IPS DF 6.9 (cell line): ENCODE results near the gene AMIGO2.

Experiments
- DNase-seq: peaks from one replicate; pipeline ENCODE4 v3.0.0-alpha.2; 2013; ENCODE audit warnings: low read depth, low spot score
- H3K27ac ChIP-seq: one replicate; pipeline ENCODE4 v1.5.1; 2013; ENCODE audit warnings: low read length, control low read depth
- H3K27me3 ChIP-seq: 2 replicates; pipeline ENCODE4 v1.6.1; 2013; ENCODE audit warnings: mild to moderate bottlenecking, low read length; ENCODE audit not compliant: control insufficient read depth, insufficient read depth
- H3K36me3 ChIP-seq: 2 replicates; pipeline ENCODE4 v1.6.1; 2013; ENCODE audit warnings: low read length; ENCODE audit not compliant: control insufficient read depth, insufficient read depth
- H3K4me1 ChIP-seq: 2 replicates; pipeline ENCODE4 v1.6.1; 2013; ENCODE audit warnings: low read length; ENCODE audit not compliant: control insufficient read depth, insufficient read depth
- H3K4me3 ChIP-seq: 2 replicates; pipeline ENCODE4 v1.5.1; 2013; ENCODE audit warnings: mild to moderate bottlenecking, low read length
- H3K9me3 ChIP-seq: 2 replicates; pipeline ENCODE4 v1.6.1; 2013; ENCODE audit warnings: low read length, inconsistent platforms; ENCODE audit not compliant: control insufficient read depth, insufficient read depth
- WGBS: extraction: QIAGEN DNeasy Blood & Tissue Kit; methylation state at CpG from one replicate; pipeline ENCODE4 v1.1.7; 2013; ENCODE audit warnings: mixed read lengths, missing lambda C conversion rate; ENCODE audit not compliant: insufficient read length, insufficient coverage; 5-methylcytosine and 5-hydroxymethylcytosine counted together

AMIGO2 gene

GRCh38 chr12:47111854-47112253 lies 32.1 kb upstream of the AMIGO2 start:
- no peaks in the 10 kb centered on the region for H3K36me3 ChIP-seq
- DNase-seq = no peak
- no peaks in the 10 kb centered on the region for H3K9me3 ChIP-seq
- H3K27ac ChIP-seq = no peak overlapping the region
- no CpG with 5 or more reads among the region's 6 CpGs for WGBS
- H3K27me3 ChIP-seq = no peaks in the 10 kb centered on the region
- no peak overlapping the region for H3K4me3 ChIP-seq
- H3K4me1 ChIP-seq = no peaks in the 10 kb centered on the region; the same call in 1 of the 2 replicates

GRCh38 chr12:47111392-47111778 lies 31.6 kb upstream of the AMIGO2 start:
- H3K4me1 ChIP-seq = no peaks in the 10 kb centered on the region; the same call in 1 of the 2 replicates
- H3K9me3 ChIP-seq = no peaks in the 10 kb centered on the region
- 100% methylated on average over 2 of the region's 2 CpGs for WGBS
- H3K36me3 ChIP-seq = no peaks in the 10 kb centered on the region
- no peak overlapping the region for H3K4me3 ChIP-seq
- no peaks in the 10 kb centered on the region for H3K27me3 ChIP-seq
- H3K27ac ChIP-seq = no peak overlapping the region
- no peak for DNase-seq

DNA sequence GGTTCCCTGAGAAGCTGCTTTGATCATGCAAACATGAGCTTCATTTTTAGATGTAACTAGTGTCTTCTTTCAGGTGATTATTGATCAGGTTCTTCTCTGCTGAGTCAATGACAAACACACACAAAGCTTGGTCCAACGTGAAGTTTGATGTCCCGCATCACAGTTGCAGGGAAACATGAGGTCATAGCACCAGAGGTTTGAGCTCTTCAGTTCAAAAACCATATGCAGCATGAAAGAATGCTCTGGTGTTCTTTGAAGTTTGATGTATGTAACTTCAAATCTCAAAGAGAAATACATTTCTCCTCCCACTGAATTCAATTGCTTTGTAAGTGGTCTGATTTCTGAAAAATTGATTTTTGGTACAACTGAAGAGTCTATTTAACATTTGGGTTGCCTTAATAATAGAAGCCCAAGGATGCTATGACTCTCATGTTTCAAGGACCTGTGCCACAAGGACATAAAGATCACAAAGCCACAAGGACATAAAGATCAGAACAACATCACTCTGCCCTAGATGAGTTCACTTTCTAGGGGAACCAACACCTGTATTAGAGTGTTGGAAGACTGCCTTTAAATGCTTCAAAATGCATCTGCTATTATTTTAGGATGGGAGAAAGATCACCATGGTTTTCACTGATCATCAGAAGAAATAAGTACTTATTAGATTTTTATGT lies 31.1 kb upstream of the AMIGO2 start:
- Histone ChIP-seq H3K4me1 (no peaks in the 10 kb centered on the region; the same call in 1 of the 2 replicates), H3K9me3 (no peaks in the 10 kb centered on the region), H3K36me3 (no peaks in the 10 kb centered on the region), H3K27me3 (no peaks in the 10 kb centered on the region), H3K4me3 (no peak overlapping the region), H3K27ac (no peak overlapping the region)
- no CpG with 5 or more reads among the region's 2 CpGs for WGBS
- no peak for DNase-seq

DNA sequence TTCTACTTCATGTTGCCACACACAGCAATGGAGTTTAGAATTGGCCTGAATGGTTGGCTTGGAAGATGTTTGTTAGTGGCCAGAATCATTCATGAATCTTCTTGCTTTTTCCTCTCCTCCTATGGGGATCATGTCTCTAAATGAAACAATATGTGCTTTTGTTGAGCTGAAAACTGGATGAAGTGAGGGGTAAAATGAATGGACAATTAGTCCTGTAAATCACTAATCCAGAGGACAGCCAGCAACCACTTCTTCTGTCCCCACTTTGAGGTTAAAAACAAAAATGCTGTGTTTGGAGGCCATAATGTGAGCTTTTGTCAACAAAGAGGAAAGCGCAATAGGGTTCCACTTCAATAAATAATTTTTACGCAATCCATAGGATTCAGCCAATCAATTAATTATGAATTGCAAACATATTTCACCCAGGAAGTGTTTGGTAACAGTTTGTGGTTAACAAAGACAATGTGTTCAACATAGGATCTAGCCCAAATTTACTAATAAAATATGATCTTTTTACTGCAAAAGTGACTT lies 30.3 kb upstream of the AMIGO2 start:
- Histone ChIP-seq H3K9me3 (no peaks in the 10 kb centered on the region), H3K36me3 (no peaks in the 10 kb centered on the region), H3K27ac (no peak overlapping the region), H3K4me3 (no peak overlapping the region), H3K27me3 (no peaks in the 10 kb centered on the region), H3K4me1 (no peaks in the 10 kb centered on the region; the same call in 1 of the 2 replicates)
- no peak for DNase-seq
- no CpG with 5 or more reads among the region's 2 CpGs for WGBS

- no peak for DNase-seq
- H3K27me3 ChIP-seq = no peaks in the 10 kb centered on the region
- no peak overlapping the region for H3K27ac ChIP-seq
- H3K9me3 ChIP-seq = no peaks in the 10 kb centered on the region
- H3K4me1 ChIP-seq = no peaks in the 10 kb centered on the region; the same call in 1 of the 2 replicates
- no peak overlapping the region for H3K4me3 ChIP-seq
- no peaks in the 10 kb centered on the region for H3K36me3 ChIP-seq
These were observed 28.2 kb upstream of the AMIGO2 start for GRCh38 chr12:47107926-47108325.

GRCh38 chr12:47107446-47107845 lies 27.7 kb upstream of the AMIGO2 start:
- DNase-seq = no peak
- Histone ChIP-seq H3K27ac (no peak overlapping the region), H3K27me3 (no peaks in the 10 kb centered on the region), H3K36me3 (no peaks in the 10 kb centered on the region), H3K4me3 (no peak overlapping the region), H3K4me1 (no peaks in the 10 kb centered on the region; the same call in 1 of the 2 replicates), H3K9me3 (no peaks in the 10 kb centered on the region)
- WGBS = no CpG with 5 or more reads among the region's 3 CpGs

DNA sequence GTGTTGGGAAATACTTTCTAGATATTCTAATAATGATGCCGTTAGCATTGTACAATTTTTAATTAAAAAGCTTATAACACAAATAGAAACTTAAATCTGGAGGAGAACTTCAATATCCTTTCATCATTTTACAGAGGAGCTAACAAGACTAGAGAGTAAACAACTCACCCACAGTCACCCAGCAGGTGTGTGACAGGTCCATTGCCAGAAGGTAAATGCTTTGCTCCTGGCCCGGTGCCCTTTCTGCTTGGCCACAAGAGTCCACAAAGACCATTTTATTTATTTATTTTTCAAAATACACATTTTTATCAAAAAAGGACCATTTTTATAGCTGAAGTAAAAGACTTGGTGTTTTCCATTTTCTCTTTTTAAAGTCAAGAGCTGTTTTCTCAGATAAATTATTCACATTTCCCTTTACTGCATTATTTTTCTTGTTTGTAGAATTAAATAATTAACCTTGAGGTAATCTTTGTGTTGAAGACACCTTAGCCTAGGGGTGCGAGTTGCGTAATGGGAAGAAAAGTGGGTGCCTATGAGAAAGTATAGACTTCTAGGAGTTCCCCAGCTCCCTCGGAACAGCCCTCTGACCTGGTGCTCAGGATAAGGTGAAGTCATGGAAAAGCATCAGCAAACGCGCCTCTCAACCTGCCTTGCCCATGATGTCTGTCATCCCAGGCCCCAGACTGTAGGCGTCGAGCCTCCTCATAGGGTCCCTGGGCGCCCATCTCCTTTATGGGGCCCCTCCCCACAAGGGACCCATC lies 26.3 kb upstream of the AMIGO2 start:
- WGBS = no CpG with 5 or more reads among the region's 10 CpGs
- H3K36me3 ChIP-seq = no peaks in the 10 kb centered on the region

DNA sequence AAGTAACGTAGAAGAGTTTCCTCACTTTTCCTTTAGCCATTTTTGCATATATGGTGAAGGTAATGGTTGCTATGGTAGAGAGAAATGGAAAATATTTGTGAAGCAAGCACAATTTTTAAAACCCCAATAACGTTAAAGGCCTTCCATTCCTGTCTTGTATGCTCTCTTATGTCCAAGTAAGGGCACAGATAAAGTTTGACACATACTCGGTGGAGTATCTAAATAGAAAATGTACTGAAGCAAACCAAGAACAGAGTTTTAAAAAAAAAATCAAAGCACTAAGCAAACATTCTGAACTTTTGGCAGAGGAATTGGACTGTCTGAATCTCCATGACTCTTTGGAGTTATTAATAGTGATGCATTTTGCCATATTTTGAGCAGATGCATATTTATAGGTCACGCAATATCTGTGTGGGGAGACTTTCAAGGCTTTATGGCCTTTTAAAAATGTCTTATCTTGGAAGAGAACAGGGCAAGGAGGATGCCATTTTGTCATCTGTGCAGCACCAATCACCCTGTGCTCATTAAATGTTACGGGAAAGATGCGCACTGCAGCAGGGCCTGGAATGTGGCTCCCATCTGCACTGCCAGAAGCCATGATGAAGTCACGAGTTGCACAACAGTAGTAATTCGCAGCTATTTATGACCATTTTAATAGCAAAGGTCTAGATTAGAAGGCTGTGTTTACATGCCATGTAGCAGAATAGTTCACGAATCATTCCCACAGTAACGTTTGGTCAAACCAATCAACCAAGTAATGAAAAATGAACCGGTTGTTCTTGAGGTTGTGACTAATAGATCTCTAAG lies 23.3 kb upstream of the AMIGO2 start:
- no peak overlapping the region for H3K27ac ChIP-seq
- no peak overlapping the region for H3K4me3 ChIP-seq
- no peak for DNase-seq
- no peaks in the 10 kb centered on the region for H3K36me3 ChIP-seq
- H3K27me3 ChIP-seq = no peaks in the 10 kb centered on the region
- no CpG with 5 or more reads among the region's 11 CpGs for WGBS
- no peaks in the 10 kb centered on the region; the same call in 1 of the 2 replicates for H3K4me1 ChIP-seq
- no peaks in the 10 kb centered on the region for H3K9me3 ChIP-seq

More for the DNA sequence above, 26.3 kb upstream of the AMIGO2 start:
- Histone ChIP-seq H3K4me1 (no peaks in the 10 kb centered on the region; the same call in 1 of the 2 replicates), H3K27ac (no peak overlapping the region), H3K4me3 (no peak overlapping the region), H3K9me3 (no peaks in the 10 kb centered on the region), H3K27me3 (no peaks in the 10 kb centered on the region)
- DNase-seq = no peak

DNA sequence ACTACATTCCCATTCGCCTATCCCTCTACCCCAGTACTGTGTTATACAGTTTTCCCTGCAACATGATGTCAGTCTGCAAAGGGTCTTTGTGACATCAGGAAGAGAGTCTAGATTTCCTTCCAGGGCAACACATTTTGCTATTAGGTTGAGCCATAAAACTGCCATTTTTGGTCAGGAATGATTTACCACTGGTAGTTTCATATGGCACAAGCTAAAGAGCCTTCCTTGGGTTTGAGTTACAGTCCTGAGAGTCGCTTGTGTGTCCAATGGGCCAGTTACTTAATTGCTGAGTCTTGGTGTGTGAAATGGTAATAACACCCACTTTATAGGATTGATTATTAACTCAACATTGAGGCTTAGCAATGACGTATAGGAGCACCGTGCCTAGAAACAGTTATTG lies 22.6 kb upstream of the AMIGO2 start:
- WGBS = no CpG with 5 or more reads among the region's 4 CpGs
- Histone ChIP-seq H3K4me1 (no peaks in the 10 kb centered on the region; the same call in 1 of the 2 replicates), H3K36me3 (no peaks in the 10 kb centered on the region), H3K27me3 (no peaks in the 10 kb centered on the region), H3K27ac (no peak overlapping the region), H3K4me3 (no peak overlapping the region), H3K9me3 (no peaks in the 10 kb centered on the region)
- DNase-seq = no peak

DNA sequence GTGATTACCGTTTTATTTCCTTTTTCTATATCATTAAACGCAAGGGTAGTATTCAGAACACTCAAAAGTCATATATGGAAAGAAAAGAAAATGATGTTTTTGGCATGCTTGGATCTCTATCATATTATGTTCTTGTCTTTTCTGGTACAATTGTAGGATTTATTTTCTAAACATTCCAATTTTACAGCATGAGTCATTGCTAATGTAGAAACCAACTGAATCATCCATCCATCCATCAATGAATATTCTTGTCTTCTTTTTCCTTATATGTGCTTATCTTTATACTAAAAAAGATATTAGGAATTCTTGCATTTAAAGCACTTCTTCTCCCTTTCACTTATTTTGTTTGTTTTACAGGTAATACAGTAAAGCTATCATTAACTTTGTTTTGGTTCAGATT lies 20.4 kb upstream of the AMIGO2 start:
- H3K9me3 ChIP-seq = no peaks in the 10 kb centered on the region
- H3K27me3 ChIP-seq = no peaks in the 10 kb centered on the region
- no peak for DNase-seq
- H3K4me1 ChIP-seq = no peaks in the 10 kb centered on the region
- H3K36me3 ChIP-seq = no peaks in the 10 kb centered on the region
- H3K27ac ChIP-seq = no peak overlapping the region
- no peak overlapping the region for H3K4me3 ChIP-seq
- no CpG with 5 or more reads among the region's 2 CpGs for WGBS
